DND-41 (cell line): ENCODE measurements around the gene ANXA7.

ENCODE experiments used
- CTCF ChIP-seq: IDR thresholded peaks from 2 replicates; pipeline ENCODE4 v1.5.1; 2012; ENCODE audit warnings: borderline replicate concordance, low read length, moderate library complexity, mild to moderate bottlenecking; ENCODE audit not compliant: poor library complexity, severe bottlenecking; ENCODE audit errors: extremely low read depth
- EZH2 ChIP-seq: IDR thresholded peaks from 3 replicates; pipeline ENCODE4 v1.6.1; 2012; ENCODE audit warnings: borderline replicate concordance, low read depth, mild to moderate bottlenecking, moderate library complexity, low read length, inconsistent platforms; ENCODE audit not compliant: severe bottlenecking

GRCh38 chr10:73398024-73398423 is 15.8 kb downstream of the ANXA7 start:
- TF ChIP-seq CTCF (peak; percentile 31), EZH2 (no peak)
